CD4-positive, alpha-beta T cell treated with Interferon alpha-2 for 1 hour (primary cell): ENCODE measurements around the gene TTBK1.

Source experiments
- DNase-seq, 2 donors: peaks; one replicate each; pipeline ENCODE4 v3.0.0-alpha.2; 2020 to 2022

TTBK1 gene

GRCh38 chr6:43307451-43308100, 64.3 kb downstream of the TTBK1 start:
- DNase-seq, result no peak

GRCh38 chr6:43308101-43308989, 65.1 kb downstream of the TTBK1 start, which contains the start of gene CRIP3:
CRIP3 (minus strand) TSS chr6:43308826; CDS start chr6:43308792, 34 bp downstream.
- peak; percentile 52 to 60 for DNase-seq

GRCh38 chr6:43308990-43309477, 65.8 kb downstream of the TTBK1 start:
- DNase-seq, result no peak

GRCh38 chr6:43310134-43310533, 66.9 kb downstream of the TTBK1 start:
- no peak for DNase-seq

GRCh38 chr6:43310624-43311023, 67.3 kb downstream of the TTBK1 start:
- DNase-seq, result no peak

GRCh38 chr6:43311666-43312065, 68.4 kb downstream of the TTBK1 start:
- DNase-seq, result no peak

GRCh38 chr6:43313813-43314212, 70.5 kb downstream of the TTBK1 start:
- no peak for DNase-seq

- no peak for DNase-seq
Observed at GRCh38 chr6:43318011-43318410, 74.7 kb downstream of the TTBK1 start.

- DNase-seq, result no peak
Observed at GRCh38 chr6:43325876-43326275, 82.6 kb downstream of the TTBK1 start.

GRCh38 chr6:43328528-43328927, 85.2 kb downstream of the TTBK1 start:
- no peak for DNase-seq

- DNase-seq, result peak in 1 of 2 donors; percentile 16
Observed at GRCh38 chr6:43331470-43331869, 88.2 kb downstream of the TTBK1 start.

- DNase-seq, result peak in 1 of 2 donors; percentile 12
Observed at GRCh38 chr6:43331891-43332290, 88.6 kb downstream of the TTBK1 start.

- DNase-seq, result peak in 1 of 2 donors; percentile 28
Observed at GRCh38 chr6:43334466-43335095, 91.3 kb downstream of the TTBK1 start.

GRCh38 chr6:43335469-43335868, 92.2 kb downstream of the TTBK1 start:
- no peak for DNase-seq

- DNase-seq, result no peak
Observed at GRCh38 chr6:43336382-43336781, 93.1 kb downstream of the TTBK1 start.
